ENCODE measurements around the gene OPCML.

The OPCML gene

GRCh38 chr11:132658696-132659095 lies 873.6 kb downstream of the OPCML start:
- no peak for DNase-seq (ENCODE audit: low spot score)

GRCh38 chr11:132658004-132658403 lies 874.3 kb downstream of the OPCML start:
- no peak for DNase-seq (ENCODE audit: low spot score)

GRCh38 chr11:132655187-132655855 lies 877.0 kb downstream of the OPCML start:
- DNase-seq (ENCODE audit: low spot score), result peak; percentile 68

GRCh38 chr11:132653237-132653636 lies 879.1 kb downstream of the OPCML start:
- no peak for DNase-seq (ENCODE audit: low spot score)

GRCh38 chr11:132650969-132651720 lies 881.2 kb downstream of the OPCML start:
- no peak for DNase-seq (ENCODE audit: low spot score)

- no peak for DNase-seq (ENCODE audit: low spot score)
Observed at GRCh38 chr11:132649277-132649676, 883.0 kb downstream of the OPCML start.

- DNase-seq (ENCODE audit: low spot score), result no peak
Observed at GRCh38 chr11:132648851-132649250, 883.5 kb downstream of the OPCML start.

GRCh38 chr11:132646890-132647289 lies 885.4 kb downstream of the OPCML start:
- DNase-seq (ENCODE audit: low spot score), result no peak

- DNase-seq (ENCODE audit: low spot score), result no peak
Observed at GRCh38 chr11:132644520-132645239, 887.6 kb downstream of the OPCML start.

GRCh38 chr11:132643239-132643638 lies 889.1 kb downstream of the OPCML start:
- DNase-seq (ENCODE audit: low spot score), result no peak

GRCh38 chr11:132640952-132641351 lies 891.3 kb downstream of the OPCML start:
- no peak for DNase-seq (ENCODE audit: low spot score)

- peak; percentile 29 for DNase-seq (ENCODE audit: low spot score)
Observed at GRCh38 chr11:132639986-132640385, 892.3 kb downstream of the OPCML start.

GRCh38 chr11:132639403-132639802 lies 892.9 kb downstream of the OPCML start:
- DNase-seq (ENCODE audit: low spot score), result no peak

GRCh38 chr11:132638423-132638822 lies 893.9 kb downstream of the OPCML start:
- no peak for DNase-seq (ENCODE audit: low spot score)

GRCh38 chr11:132636523-132636922 lies 895.8 kb downstream of the OPCML start:
- DNase-seq (ENCODE audit: low spot score), result no peak

GRCh38 chr11:132632641-132633124 lies 899.6 kb downstream of the OPCML start:
- peak; percentile 87 for DNase-seq (ENCODE audit: low spot score)

- peak; percentile 55 for DNase-seq (ENCODE audit: low spot score)
Observed at GRCh38 chr11:132631989-132632388, 900.3 kb downstream of the OPCML start.

GRCh38 chr11:132627981-132628380 lies 904.3 kb downstream of the OPCML start:
- DNase-seq (ENCODE audit: low spot score), result no peak

GRCh38 chr11:132626446-132626845 lies 905.9 kb downstream of the OPCML start:
- DNase-seq (ENCODE audit: low spot score), result no peak

GRCh38 chr11:132623511-132623910 lies 908.8 kb downstream of the OPCML start:
- DNase-seq (ENCODE audit: low spot score), result no peak

- no peak for DNase-seq (ENCODE audit: low spot score)
Observed at GRCh38 chr11:132621976-132622580, 910.2 kb downstream of the OPCML start.

GRCh38 chr11:132620423-132620822 lies 911.9 kb downstream of the OPCML start:
- no peak for DNase-seq (ENCODE audit: low spot score)
